HG03280 (cell line): ENCODE results near the gene RRH.

Experiments used
- ATAC-seq: cut with Tn5 transposase; IDR thresholded peaks from one replicate; pipeline ENCODE4 v1.9.1; 2021; ENCODE audit warnings: mild to moderate bottlenecking, moderate library complexity; ENCODE audit not compliant: unreplicated experiment

The RRH gene

GRCh38 chr4:109879636-109880314, 52.0 kb downstream of the RRH start:
- no peak for ATAC-seq

GRCh38 chr4:109886303-109886702, 58.5 kb downstream of the RRH start:
- ATAC-seq: no peak

GRCh38 chr4:109887071-109887470, 59.3 kb downstream of the RRH start:
- ATAC-seq: no peak

GRCh38 chr4:109890076-109890475, 62.3 kb downstream of the RRH start:
- ATAC-seq: no peak
